Measurements from ENCODE around the gene TBK1.

Gene TBK1

DNA sequence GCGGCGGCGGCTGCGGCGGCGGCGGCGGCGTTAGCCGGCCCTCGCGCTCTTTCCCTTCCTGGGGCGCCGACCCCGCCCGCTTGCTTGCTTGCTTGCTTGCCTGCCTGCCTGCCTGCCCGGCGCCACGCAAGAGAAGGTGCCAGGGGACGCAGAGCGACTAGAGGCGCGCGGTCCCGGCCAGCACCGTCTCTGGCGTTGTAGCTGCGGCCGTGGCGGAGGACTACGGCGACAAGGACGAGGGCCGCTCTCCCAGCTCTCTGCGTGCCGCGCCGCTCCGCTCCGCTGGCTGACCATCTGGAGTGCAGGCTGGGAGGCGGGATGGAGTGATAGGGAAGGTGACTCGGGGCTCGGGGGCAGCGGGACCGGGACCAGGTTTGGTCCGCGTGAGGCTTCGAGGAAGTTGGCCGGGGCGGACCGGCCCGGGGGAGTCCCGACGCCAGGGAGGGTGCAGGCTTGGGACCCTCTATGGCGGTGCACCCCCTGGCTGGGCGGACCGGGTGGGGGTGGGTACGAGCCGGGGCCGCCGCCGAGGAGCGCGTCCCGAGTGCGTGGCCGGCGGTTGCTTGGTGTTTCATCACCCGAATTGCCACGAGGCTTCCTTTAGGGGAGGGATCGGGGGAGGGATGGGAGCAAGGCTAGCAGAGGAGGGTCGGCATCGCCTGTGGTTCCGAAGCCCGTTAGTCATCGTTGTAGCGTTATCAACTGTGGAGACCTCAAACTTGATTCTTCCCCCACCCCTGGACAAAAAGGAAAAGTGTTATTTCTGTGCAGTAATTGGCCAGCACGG, 47.3 kb upstream of the TBK1 start:
- H3K9me2 ChIP-seq (ENCODE audit: low read depth, low read length), result no peaks in the 10 kb centered on the region
- peak overlapping the region; percentile 80 for H3K27ac ChIP-seq (ENCODE audit: low read depth, low read length, poor library complexity, severe bottlenecking)
- no peaks in the 10 kb centered on the region for H4K20me1 ChIP-seq (ENCODE audit: insufficient read depth, low read length)
- peaks cover 38% of the 10 kb centered on the region for H3K79me2 ChIP-seq (ENCODE audit: insufficient read depth, low read length)
- H3K4me3 ChIP-seq (ENCODE audit: low read depth, low read length, poor library complexity, severe bottlenecking), result peak overlapping the region; percentile 78
- no peak for TF ChIP-seq EZH2 (IDR thresholded peaks at IDR 0.05; ENCODE audit: borderline replicate concordance, low read length)
- TF ChIP-seq, protein P1, sequence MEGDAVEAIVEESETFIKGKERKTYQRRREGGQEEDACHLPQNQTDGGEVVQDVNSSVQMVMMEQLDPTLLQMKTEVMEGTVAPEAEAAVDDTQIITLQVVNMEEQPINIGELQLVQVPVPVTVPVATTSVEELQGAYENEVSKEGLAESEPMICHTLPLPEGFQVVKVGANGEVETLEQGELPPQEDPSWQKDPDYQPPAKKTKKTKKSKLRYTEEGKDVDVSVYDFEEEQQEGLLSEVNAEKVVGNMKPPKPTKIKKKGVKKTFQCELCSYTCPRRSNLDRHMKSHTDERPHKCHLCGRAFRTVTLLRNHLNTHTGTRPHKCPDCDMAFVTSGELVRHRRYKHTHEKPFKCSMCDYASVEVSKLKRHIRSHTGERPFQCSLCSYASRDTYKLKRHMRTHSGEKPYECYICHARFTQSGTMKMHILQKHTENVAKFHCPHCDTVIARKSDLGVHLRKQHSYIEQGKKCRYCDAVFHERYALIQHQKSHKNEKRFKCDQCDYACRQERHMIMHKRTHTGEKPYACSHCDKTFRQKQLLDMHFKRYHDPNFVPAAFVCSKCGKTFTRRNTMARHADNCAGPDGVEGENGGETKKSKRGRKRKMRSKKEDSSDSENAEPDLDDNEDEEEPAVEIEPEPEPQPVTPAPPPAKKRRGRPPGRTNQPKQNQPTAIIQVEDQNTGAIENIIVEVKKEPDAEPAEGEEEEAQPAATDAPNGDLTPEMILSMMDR (IDR thresholded peaks at IDR 0.05; ENCODE audit: low read length), result no peak
- H3F3A ChIP-seq (ENCODE audit: insufficient read depth, low read length), result no peaks in the 10 kb centered on the region
- no peaks in the 10 kb centered on the region for H3K27me3 ChIP-seq (ENCODE audit: insufficient read depth, low read length)
- H3K36me3 ChIP-seq (ENCODE audit: insufficient read depth, low read length), result peaks cover 6% of the 10 kb centered on the region; the same call in 1 of the 2 replicates
- H3K4me1 ChIP-seq (ENCODE audit: insufficient read depth, low read length, severe bottlenecking), result peaks cover 20% of the 10 kb centered on the region
- peak overlapping the region; percentile 76 for H3K4me2 ChIP-seq (ENCODE audit: low read length)
- H2AFZ ChIP-seq (ENCODE audit: low read length), result no peak overlapping the region
- no peaks in the 10 kb centered on the region for H3K9me3 ChIP-seq (ENCODE audit: low read length)
- H3K9ac ChIP-seq (ENCODE audit: low read length), result peak overlapping the region; percentile 96

DNA sequence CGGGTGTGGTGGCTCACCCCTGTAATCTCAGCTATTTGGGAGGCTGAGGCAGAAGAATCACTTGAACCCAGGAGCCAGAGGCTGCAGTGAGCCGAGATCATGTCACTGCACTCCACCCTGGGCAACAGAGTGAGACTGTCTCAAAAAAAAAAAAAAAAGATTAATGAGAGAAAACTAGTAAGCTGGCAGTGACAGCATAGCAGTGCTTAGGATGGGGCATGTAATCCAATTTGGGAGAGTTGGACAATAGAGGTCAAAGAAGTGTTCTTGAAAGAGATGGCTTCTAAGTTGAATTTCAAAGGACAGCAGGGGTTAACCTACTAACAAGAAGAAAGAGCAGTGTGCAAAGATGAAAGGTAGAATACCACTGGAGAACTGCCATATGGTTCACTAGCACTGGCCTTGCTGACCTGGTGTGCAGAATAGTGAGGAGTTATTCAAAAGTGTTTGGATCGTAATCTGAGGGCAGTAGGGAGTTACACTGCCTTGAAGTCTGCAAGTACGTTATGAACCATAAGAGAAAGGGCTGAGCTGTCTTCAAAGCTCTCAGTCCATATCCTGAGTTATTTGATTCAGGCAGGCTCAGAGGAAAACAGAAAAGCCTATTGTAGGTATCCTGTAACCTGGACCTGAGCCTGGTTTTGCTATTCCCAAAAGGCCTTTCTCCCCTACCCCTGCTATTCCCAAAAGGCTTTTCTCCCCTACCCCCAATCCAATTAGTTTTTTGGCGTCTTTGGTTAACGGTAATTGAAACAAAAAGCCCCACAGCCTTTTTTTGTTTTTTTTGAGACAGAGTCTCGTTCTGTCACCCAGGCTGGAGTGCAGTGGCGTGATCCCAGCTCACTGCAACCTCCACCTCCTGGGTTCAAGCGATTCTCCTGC, 44.3 kb upstream of the TBK1 start:
- Histone ChIP-seq H4K20me1 (ENCODE audit: insufficient read depth, low read length) (no peaks in the 10 kb centered on the region), H3K4me3 (ENCODE audit: low read depth, low read length, poor library complexity, severe bottlenecking) (no peak overlapping the region), H3K27me3 (ENCODE audit: insufficient read depth, low read length) (no peaks in the 10 kb centered on the region), H3K4me2 (ENCODE audit: low read length) (no peak overlapping the region), H3K9ac (ENCODE audit: low read length) (no peak overlapping the region), H3K36me3 (ENCODE audit: insufficient read depth, low read length) (peaks cover 35% of the 10 kb centered on the region), H3K27ac (ENCODE audit: low read depth, low read length, poor library complexity, severe bottlenecking) (no peak overlapping the region), H3K9me3 (ENCODE audit: low read length) (no peaks in the 10 kb centered on the region), H2AFZ (ENCODE audit: low read length) (no peak overlapping the region), H3K4me1 (ENCODE audit: insufficient read depth, low read length, severe bottlenecking) (peaks cover 20% of the 10 kb centered on the region), H3F3A (ENCODE audit: insufficient read depth, low read length) (no peaks in the 10 kb centered on the region; the same call in 1 of the 2 replicates), H3K79me2 (ENCODE audit: insufficient read depth, low read length) (peaks cover 41% of the 10 kb centered on the region), H3K9me2 (ENCODE audit: low read depth, low read length) (no peaks in the 10 kb centered on the region)
- TF ChIP-seq, protein P1 (IDR thresholded peaks at IDR 0.05; ENCODE audit: low read length), result no peak
- TF ChIP-seq EZH2 (IDR thresholded peaks at IDR 0.05; ENCODE audit: borderline replicate concordance, low read length), result no peak

DNA sequence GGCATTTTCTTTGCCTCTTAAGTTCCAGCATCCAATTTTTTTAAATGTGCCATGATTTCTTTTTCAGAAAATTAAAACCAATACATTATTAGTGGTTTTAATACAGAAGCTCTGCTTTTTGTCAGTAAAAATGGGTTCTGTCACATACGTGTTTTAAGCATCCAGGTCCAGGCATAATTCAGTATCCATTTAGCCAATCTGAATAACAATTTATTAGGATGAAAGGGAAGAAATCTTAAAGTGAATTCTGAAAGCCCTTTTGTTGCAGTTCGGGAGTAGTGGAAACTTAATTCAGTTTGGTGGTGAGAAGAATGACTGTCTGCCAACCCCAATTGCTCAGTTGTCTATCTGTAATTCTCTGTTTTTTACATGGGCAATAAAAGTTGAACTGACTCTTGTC, 40.5 kb upstream of the TBK1 start:
- Histone ChIP-seq H3K4me2 (ENCODE audit: low read length) (no peak overlapping the region), H3K9ac (ENCODE audit: low read length) (no peak overlapping the region), H3K27ac (ENCODE audit: low read depth, low read length, poor library complexity, severe bottlenecking) (no peak overlapping the region), H3K36me3 (ENCODE audit: insufficient read depth, low read length) (peaks cover 72% of the 10 kb centered on the region), H3K4me1 (ENCODE audit: insufficient read depth, low read length, severe bottlenecking) (peaks cover 8% of the 10 kb centered on the region), H2AFZ (ENCODE audit: low read length) (no peak overlapping the region), H3K27me3 (ENCODE audit: insufficient read depth, low read length) (no peaks in the 10 kb centered on the region), H3F3A (ENCODE audit: insufficient read depth, low read length) (no peaks in the 10 kb centered on the region; the same call in 1 of the 2 replicates), H4K20me1 (ENCODE audit: insufficient read depth, low read length) (no peaks in the 10 kb centered on the region), H3K9me2 (ENCODE audit: low read depth, low read length) (no peaks in the 10 kb centered on the region), H3K4me3 (ENCODE audit: low read depth, low read length, poor library complexity, severe bottlenecking) (no peak overlapping the region), H3K79me2 (ENCODE audit: insufficient read depth, low read length) (peaks cover 28% of the 10 kb centered on the region), H3K9me3 (ENCODE audit: low read length) (no peaks in the 10 kb centered on the region)
- TF ChIP-seq EZH2 (IDR thresholded peaks at IDR 0.05; ENCODE audit: borderline replicate concordance, low read length), result no peak
